ENCODE results near the gene POLN.

The POLN gene

GRCh38 chr4:2260344-2261109 lies 18.6 kb upstream of the POLN start:
- no peak for ATAC-seq
- TF ChIP-seq GLIS3 (CRISPR knock-in tag; IDR thresholded peaks at IDR 0.05) (no peak), TCF4 (CRISPR knock-in tag; IDR thresholded peaks at IDR 0.05; ENCODE audit: borderline replicate concordance) (no peak), SNAI2 (CRISPR knock-in tag; IDR thresholded peaks at IDR 0.05) (no peak), POU6F1 (CRISPR knock-in tag; IDR thresholded peaks at IDR 0.05; ENCODE audit: borderline replicate concordance, low read depth) (no peak), ZFP3 (CRISPR knock-in tag; IDR thresholded peaks at IDR 0.05) (no peak), CREB5 (CRISPR knock-in tag; IDR thresholded peaks at IDR 0.05; ENCODE audit: low read depth) (no peak), ZNF70 (CRISPR knock-in tag; IDR thresholded peaks at IDR 0.05) (no peak), ARNTL (CRISPR knock-in tag; IDR thresholded peaks at IDR 0.05; ENCODE audit: borderline replicate concordance, low read depth) (no peak)

DNA sequence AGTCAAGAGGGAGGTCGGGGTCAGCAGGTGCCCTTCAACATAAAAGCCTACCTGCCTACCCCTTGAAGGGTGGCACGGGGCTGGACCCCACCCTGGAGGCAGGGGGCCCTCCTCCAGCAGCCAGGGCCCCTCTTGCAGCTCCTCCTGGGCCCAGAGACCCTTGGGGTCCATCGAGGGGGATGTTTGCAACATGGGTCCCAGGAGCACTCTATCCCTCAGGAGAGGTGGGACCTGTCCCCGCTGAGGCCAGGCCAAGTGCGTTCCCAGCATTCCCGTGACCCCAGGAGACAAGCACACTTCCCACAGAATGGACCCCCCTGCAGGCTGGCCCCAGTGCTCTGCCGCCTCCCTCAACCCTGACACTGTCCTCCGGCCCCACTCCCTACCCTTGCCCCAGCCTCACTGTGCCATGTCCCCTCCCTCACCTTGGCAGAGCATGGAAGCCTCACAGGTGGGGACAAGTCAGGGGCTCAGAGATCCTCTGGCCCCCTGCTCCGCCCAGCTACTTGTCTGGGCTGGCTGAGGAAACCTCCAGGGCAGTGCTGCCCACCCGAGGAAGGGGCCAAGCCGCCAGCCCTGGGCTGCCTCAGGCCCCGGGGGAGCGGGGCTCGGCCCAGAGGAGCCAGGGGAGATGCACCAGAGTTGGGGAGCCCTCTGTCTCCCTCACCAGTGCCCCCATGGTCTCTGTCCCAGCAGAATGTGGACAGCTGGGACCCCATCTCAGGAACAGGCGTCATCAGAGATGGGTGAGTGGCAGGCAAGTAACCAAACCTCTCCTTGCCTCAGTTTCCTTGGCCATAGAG lies 17.8 kb upstream of the POLN start:
- TF ChIP-seq TCF4 (CRISPR knock-in tag; IDR thresholded peaks at IDR 0.05; ENCODE audit: borderline replicate concordance): no peak

DNA sequence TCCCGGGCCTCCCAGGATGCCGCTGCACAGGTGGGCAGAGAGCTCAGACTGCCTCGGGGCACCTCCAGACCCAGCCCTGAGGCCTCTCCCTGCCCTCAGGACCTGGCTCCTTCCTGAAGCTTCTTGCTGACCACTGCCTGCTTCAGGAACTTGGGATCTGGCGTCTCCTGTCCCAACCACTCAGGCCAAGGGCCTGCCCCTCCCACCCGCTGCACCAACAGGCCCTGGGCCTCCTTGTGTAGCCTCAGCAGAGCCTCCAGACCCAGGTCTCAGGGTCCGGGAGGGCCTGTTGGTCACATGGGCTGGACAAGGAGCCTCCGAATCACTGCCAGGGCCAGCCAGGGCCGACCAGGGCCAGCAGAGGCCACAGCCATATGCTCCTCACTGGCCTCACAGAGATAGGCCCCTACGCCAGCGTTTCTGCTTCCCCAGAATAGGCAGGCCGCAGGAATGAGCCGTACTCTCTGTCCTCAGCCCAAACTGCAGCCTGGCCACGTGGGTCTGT lies 17.2 kb upstream of the POLN start:
- no peak for ATAC-seq
- TF ChIP-seq TCF4 (CRISPR knock-in tag; IDR thresholded peaks at IDR 0.05; ENCODE audit: borderline replicate concordance) (no peak), TOX (CRISPR knock-in tag; IDR thresholded peaks at IDR 0.05; ENCODE audit: borderline replicate concordance) (no peak), ARNTL (CRISPR knock-in tag; IDR thresholded peaks at IDR 0.05; ENCODE audit: borderline replicate concordance, low read depth) (no peak), POU6F1 (CRISPR knock-in tag; IDR thresholded peaks at IDR 0.05; ENCODE audit: borderline replicate concordance, low read depth) (no peak)

More for the DNA sequence above, 17.8 kb upstream of the POLN start:
- no peak for ATAC-seq

DNA sequence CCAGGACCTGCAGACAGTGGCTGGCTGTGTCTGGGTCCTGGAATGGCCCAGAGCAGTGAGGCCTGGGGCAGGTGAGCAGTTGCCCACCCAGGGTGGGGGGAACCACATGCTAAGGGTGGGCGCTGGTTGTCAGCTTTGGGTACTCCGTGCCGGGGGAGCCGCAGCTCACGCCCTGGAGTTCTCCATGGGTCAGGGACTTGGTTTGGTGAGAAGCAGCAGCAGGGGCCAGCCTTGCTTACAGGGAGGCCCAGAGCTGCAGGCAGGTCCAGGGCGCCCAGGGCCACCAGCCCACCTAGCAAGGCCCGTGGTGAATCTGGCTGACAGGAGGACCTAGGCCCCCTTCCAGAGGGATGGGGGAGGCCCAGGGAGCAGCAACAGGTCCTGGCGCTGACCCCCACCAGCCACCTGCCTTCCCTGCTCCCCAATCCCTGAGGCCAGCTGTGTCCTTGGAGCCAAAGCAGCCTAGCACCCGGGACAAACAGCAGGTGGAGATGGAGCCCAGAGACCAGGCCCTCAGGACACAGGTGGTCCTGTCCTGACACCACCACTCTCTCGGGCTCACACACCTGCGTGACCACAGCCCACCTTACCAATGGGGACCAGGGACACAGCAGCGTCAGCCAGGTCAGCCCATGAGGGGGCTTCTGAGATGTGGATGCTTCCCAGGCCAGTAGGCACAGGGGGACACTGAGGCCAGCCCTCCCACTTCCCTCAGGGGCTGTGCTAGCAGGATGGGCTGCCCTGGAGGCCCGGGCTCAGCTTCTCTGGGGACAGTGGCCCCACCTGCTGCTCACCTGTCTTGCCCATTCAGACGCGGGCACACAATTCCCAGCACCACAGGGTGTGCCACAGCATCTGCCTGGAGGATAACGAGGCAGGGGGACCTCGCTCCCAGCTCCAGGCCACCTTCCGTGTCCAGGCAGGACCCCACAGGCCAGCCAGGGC lies 16.4 kb upstream of the POLN start:
- ATAC-seq: no peak
- TF ChIP-seq, protein P1, sequence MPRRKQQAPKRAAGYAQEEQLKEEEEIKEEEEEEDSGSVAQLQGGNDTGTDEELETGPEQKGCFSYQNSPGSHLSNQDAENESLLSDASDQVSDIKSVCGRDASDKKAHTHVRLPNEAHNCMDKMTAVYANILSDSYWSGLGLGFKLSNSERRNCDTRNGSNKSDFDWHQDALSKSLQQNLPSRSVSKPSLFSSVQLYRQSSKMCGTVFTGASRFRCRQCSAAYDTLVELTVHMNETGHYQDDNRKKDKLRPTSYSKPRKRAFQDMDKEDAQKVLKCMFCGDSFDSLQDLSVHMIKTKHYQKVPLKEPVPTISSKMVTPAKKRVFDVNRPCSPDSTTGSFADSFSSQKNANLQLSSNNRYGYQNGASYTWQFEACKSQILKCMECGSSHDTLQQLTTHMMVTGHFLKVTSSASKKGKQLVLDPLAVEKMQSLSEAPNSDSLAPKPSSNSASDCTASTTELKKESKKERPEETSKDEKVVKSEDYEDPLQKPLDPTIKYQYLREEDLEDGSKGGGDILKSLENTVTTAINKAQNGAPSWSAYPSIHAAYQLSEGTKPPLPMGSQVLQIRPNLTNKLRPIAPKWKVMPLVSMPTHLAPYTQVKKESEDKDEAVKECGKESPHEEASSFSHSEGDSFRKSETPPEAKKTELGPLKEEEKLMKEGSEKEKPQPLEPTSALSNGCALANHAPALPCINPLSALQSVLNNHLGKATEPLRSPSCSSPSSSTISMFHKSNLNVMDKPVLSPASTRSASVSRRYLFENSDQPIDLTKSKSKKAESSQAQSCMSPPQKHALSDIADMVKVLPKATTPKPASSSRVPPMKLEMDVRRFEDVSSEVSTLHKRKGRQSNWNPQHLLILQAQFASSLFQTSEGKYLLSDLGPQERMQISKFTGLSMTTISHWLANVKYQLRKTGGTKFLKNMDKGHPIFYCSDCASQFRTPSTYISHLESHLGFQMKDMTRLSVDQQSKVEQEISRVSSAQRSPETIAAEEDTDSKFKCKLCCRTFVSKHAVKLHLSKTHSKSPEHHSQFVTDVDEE (CRISPR knock-in tag; IDR thresholded peaks at IDR 0.05): no peak
- TF ChIP-seq ZNF8 (CRISPR knock-in tag; IDR thresholded peaks at IDR 0.05) (no peak), ZFP30 (CRISPR knock-in tag; IDR thresholded peaks at IDR 0.05) (no peak), CREB5 (CRISPR knock-in tag; IDR thresholded peaks at IDR 0.05; ENCODE audit: low read depth) (no peak)
- TF ChIP-seq, protein P2, sequence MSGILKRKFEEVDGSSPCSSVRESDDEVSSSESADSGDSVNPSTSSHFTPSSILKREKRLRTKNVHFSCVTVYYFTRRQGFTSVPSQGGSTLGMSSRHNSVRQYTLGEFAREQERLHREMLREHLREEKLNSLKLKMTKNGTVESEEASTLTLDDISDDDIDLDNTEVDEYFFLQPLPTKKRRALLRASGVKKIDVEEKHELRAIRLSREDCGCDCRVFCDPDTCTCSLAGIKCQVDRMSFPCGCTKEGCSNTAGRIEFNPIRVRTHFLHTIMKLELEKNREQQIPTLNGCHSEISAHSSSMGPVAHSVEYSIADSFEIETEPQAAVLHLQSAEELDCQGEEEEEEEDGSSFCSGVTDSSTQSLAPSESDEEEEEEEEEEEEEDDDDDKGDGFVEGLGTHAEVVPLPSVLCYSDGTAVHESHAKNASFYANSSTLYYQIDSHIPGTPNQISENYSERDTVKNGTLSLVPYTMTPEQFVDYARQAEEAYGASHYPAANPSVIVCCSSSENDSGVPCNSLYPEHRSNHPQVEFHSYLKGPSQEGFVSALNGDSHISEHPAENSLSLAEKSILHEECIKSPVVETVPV (CRISPR knock-in tag; IDR thresholded peaks at IDR 0.05): no peak

All from SK-N-SH treated with all-trans-retinoic acid at 6 μM for 48 hours (cell line).